ENCODE results near the gene TRABD.

Gene TRABD

DNA sequence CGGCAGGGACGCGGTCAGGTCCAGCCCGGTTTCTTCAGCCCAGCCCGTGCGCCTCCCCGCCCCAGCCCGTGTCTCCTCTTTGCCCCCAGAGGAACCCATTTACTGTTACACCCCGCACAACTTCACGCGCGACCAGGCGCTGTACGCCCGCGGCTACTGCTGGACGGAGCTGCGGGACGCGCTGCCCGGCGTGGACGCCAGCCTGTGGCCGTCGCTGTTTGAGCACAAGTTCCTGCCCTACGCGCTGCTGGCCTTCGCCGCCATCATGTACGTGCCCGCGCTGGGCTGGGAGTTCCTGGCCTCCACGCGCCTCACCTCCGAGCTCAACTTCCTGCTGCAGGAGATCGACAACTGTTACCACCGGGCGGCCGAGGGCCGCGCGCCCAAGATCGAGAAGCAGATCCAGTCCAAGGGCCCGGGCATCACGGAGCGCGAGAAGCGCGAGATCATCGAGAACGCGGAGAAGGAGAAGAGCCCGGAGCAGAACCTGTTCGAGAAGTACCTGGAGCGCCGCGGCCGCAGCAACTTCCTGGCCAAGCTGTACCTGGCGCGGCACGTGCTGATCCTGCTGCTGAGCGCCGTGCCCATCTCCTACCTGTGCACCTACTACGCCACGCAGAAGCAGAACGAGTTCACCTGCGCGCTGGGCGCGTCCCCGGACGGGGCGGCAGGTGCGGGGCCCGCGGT, 8.7 kb upstream of the TRABD start:
- no peak for TF ChIP-seq GATA2 (IDR thresholded peaks at IDR 0.05; ENCODE audit: low read depth, low read length)

DNA sequence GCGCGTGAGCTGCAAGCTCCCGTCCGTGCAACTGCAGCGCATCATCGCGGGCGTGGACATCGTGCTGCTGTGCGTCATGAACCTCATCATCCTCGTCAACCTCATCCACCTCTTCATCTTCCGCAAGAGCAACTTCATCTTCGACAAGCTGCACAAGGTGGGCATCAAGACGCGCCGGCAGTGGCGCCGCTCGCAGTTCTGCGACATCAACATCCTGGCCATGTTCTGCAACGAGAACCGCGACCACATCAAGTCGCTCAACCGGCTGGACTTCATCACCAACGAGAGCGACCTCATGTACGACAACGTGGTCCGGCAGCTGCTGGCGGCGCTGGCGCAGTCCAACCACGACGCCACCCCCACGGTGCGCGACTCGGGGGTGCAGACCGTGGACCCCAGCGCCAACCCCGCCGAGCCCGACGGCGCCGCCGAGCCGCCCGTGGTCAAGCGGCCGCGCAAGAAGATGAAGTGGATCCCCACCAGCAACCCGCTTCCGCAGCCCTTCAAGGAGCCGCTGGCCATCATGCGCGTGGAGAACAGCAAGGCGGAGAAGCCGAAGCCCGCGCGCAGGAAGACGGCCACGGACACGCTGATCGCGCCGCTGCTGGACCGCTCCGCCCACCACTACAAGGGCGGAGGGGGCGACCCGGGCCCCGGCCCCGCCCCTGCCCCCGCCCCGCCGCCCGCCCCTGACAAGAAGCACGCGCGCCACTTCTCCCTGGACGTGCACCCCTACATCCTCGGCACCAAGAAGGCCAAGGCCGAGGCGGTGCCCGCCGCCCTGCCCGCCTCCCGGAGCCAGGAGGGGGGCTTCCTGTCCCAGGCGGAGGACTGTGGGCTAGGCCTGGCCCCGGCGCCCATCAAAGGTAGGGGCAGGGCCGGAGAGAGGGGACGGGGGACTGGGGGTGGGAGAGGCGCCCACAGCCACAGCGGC, 7.9 kb upstream of the TRABD start:
- TF ChIP-seq GATA2 (IDR thresholded peaks at IDR 0.05; ENCODE audit: low read depth, low read length) (no peak), GATA3 (IDR thresholded peaks at IDR 0.05; ENCODE audit: low read depth, low read length) (no peak)

DNA sequence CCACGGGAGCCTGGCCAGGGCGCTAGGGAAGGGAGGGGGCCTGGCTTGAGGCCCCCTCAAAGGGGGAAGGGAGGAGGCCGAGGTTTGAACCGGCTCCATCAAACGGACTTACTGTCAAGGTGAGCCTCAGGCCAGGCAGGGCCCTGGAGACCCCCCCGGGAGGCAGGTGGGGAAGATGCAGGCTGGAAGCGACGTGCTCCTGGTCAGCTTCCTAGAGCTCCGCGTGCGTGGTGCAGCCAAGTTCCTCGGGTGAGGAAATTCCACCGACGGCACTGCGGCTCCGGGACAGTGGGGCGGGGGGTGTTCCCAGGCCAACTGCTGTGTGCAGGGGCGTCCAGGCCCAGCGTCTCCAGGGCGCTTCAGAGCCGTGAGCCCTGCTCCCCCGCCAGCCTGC, 7.2 kb upstream of the TRABD start:
- TF ChIP-seq GATA3 (IDR thresholded peaks at IDR 0.05; ENCODE audit: low read depth, low read length) (no peak), GATA2 (IDR thresholded peaks at IDR 0.05; ENCODE audit: low read depth, low read length) (no peak)

DNA sequence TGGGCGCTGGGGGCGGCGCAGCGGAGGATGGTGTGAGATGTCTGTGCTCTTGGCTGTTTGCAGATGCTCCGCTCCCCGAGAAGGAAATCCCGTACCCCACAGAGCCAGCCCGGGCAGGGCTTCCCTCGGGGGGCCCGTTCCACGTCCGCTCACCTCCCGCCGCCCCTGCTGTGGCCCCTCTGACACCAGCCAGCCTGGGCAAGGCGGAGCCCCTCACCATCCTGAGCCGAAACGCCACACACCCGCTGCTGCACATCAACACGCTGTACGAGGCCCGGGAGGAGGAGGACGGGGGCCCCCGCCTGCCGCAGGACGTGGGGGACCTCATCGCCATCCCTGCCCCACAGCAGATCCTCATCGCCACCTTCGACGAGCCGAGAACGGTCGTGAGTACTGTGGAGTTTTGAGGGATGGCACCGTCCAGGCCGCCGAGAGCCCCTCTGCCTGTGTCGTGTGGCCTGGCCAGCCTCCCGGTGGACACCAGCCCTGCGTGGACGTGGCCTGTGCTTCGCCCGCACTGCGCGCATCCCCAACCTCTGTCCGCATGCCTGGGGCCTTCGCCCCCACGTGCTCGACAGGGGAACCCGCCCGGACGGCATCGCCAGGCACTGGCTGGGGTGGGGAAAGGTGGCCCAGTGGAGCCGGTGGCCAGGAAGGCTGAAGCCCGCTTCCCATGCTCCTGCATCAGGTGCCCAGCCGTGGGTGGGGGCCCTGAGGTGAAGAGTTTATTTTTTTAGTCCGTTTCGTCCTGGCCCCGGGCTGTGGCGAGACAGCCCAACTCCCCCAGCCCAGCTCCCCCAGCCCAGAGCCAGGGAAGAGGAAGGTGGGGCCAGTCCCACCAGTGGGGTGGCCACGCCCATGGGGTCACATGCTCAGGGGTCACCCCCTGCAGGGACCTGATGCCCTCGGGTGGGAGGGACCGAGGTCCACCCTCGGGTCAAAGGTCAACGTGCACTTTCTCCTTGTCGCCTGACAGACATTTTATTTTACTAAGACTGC, 6.5 kb upstream of the TRABD start:
- TF ChIP-seq GATA2 (IDR thresholded peaks at IDR 0.05; ENCODE audit: low read depth, low read length) (no peak), GATA3 (IDR thresholded peaks at IDR 0.05; ENCODE audit: low read depth, low read length) (no peak)

DNA sequence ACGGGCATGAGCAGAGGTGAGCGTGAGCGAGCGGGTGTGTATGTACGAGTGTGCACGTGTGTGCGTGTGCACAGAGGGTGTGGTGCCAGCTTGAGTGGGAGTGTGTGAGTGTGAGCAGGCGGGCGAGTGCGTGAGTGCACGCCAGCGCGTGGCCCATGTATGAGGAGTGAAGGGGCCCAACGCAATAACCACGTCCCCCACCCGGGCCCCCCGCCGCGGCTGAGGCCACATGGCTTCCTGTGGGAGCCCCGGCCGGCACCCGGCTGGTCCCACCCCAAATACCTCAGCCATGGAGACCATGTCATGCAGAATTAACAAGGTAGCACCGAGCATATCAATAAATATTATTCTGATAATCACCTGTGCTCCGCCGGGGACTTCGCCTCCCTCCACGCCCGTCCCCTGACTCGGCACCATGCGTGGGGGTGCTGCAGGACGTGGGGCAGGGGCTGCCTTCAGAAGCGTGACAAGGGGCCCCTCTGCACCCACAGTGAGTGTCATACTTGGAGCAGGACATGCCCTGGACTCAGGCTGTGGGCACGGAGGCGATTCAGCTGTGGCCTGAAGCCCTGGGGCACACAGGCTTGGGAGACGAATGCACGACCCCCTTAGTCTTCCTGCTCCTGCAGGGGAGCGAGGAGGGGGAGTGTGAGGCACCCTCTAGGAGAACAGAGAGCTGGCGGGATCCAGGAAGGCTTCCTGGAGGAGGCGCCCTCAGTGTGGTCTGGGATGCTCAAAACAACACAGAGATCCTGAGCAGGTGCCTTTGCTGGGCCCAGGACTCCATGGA, 5.6 kb upstream of the TRABD start:
- TF ChIP-seq GATA3 (IDR thresholded peaks at IDR 0.05; ENCODE audit: low read depth, low read length) (no peak), GATA2 (IDR thresholded peaks at IDR 0.05; ENCODE audit: low read depth, low read length) (no peak)

DNA sequence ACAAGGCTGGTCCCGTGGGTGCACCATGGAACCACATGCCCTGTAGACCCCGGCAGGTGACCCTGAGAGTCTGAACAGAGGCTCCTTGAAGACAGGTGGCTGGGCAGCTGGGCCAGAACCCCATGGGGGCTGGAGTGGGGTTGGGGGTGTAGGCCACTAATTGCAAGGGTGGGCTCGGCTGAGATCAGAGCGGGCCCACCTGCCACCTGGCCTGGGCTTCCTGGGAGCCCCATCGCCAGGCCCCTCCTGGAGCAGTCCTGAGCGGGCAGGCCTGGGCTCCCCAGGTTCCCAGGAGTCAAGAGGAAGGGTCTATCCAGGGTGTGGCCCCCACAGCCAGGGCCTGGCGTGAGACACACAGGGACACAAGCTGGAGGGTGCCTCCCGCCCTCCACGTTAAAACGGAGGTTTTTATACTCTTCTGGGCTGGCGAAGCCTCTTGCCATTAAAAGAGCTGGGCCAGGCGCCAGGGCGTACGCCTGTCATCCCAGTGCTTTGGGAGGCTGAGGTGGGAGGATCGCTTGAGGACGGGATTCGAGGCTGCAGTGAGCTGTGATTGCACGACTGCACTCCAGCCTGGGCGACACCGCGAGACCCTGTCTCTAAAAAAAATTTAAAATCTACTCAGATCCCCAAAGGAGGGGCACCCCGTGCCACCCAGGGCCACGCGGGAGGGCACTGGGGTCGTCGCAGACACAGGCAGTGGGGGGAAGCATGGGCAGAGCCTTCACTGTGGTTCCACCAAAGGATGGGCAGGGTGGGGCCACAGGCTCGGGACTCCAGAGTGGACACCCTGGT, 4.8 kb upstream of the TRABD start:
- TF ChIP-seq GATA2 (IDR thresholded peaks at IDR 0.05; ENCODE audit: low read depth, low read length) (no peak), GATA3 (IDR thresholded peaks at IDR 0.05; ENCODE audit: low read depth, low read length) (no peak)

DNA sequence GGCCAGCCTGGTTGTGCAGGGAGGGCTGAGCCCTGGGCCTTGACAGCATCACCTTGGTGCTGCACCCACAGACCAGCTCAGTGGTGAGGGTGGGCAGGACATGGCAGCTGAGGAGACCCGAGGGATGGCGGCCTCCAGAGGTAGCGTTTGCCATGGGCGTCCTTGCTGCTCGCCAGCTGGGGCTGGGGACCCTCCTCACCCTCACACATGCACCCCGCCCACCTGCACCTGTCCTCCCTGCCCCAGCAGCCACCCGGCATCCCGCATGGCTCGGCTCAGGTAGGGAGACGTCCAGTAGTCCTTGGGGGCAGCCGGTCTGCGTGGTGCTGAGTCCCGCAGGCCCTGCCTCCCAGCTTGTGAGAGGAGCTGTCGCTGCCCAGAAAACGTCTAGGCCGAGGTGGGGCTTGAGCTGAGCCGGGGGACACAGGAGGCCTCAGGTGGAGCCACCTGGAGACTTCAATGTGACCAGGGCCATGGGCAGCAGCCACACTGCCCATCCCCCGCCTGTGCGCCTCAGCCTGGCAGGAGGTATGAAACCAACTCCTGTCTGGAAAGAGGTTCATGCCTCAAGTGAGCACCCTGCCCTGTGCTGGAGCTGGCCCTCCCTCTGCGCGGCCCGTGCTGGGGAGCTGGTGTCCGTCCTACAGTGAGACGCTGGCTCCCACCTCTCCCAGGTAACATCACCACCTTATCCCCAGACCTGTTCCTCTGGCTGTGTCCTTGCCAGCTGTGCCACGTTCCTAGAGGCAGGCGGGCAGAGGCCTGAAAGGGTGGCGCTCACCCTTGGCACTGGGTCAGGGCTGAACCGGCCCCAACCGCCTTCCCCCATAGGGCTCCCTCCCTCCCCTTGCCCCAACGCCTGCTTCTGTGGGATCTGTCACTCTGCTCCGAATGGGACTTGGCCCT, 3.3 kb upstream of the TRABD start:
- TF ChIP-seq GATA2 (IDR thresholded peaks at IDR 0.05; ENCODE audit: low read depth, low read length) (no peak), GATA3 (IDR thresholded peaks at IDR 0.05; ENCODE audit: low read depth, low read length) (no peak)

DNA sequence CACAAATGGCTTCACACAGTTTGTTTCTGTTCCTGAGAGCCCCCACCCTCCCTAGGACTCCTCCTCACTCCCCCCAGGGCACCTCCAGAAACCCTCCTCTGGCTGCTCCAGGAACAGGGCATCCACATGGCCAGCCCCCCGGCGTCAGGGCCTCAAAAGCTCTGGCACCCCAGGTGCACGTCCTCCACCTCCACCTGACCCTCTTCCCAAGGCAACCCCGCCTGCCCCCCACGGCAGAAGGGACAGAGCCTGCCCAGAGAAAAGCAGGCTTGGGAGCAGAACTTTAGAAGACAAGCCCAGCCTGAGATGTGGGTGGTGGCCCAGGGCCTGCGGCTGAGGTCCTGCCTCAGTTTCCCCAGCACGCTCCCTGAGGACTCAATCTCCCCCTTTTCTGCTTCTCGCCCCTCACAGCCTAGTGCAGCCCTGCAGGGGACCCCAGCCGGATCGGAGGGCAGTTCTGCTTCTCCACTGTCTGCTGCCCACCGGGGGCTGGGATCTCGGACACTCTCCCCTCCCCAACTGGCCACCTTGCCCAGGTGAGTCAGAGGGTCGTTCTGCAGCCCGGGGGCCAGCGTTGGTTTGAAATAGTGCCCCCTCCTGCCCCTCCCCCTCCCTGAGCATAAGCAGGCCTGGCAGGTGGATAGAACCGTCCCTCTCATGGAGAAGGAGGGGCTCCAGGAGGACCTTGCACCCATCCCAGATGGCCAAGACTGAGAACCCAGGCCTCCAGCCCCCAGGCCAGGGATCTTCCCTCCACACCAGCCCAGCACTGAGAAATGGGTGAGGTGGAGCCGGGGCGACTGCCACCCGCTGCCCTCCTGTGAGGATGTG, 2.4 kb upstream of the TRABD start:
- TF ChIP-seq GATA2 (IDR thresholded peaks at IDR 0.05; ENCODE audit: low read depth, low read length) (no peak), GATA3 (IDR thresholded peaks at IDR 0.05; ENCODE audit: low read depth, low read length) (no peak)

DNA sequence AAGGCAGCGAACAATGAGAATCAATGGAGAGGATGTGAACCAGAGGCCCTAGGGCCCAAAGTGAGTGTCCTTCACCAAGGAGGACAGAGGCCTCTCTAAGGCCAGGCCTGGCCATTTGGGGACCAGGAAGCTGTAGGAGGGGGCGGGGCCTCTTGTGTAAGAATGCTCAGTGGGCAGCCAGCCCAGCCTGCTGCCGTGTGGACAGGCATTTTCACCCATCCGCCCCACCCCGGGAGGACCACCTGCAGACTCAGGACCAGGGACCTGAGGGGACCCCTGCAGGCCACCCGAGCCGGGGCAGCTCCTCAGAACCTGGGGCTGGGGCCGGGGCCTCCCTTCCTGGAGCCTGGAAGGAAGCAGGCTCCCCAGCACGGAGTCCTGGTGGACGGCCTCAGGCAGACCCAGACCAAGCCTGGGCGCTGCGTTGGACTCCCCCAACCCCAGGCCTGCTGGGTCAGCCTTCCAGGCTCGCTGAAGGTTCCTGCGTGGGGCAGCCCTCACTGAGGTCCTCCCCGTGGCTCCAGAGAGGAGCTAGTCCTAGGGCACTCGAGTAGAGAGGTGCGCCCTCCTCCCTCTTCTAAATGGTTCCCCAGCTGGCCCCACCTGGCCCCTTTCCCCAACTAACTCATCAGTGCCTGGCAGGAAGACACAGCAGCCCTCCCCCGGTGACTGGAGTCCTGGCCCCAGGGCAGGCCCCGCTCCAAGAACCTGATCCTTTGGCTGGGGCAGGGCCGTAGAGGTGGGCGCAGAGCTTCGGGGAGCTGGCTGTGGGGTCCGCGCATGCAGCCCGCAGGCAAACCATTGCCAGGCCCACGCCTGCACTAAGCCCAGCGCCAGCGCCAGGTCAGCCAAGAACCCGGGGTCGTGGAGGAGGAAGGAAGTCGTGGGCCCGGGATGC, 1.5 kb upstream of the TRABD start:
- TF ChIP-seq GATA2 (IDR thresholded peaks at IDR 0.05; ENCODE audit: low read depth, low read length) (no peak), GATA3 (IDR thresholded peaks at IDR 0.05; ENCODE audit: low read depth, low read length) (no peak)

DNA sequence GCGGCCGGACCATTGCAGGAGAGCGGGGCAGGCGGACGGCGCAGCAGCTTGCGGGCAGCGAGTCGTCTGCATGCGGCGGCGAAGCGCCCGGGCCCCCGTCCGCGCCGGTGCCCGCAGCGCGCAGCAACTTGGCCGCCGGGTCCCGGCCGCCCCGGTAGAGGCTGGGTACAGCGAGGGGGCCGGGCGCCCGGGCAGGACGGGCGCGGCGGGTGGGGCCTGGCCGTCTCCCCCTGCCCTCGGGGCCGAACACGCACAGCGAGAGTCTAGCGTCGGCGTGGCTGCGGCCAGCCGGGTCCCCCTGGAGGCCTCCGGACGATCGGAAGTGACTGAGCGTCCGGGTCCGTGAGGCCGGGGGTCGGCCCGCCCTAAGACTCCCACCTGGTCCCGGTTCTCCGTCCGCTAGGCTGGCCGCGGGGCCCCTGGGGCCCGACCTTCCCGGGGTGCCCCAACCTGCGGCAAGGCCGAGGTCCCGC, 775 bp upstream of the TRABD start:
- TF ChIP-seq GATA3 (IDR thresholded peaks at IDR 0.05; ENCODE audit: low read depth, low read length) (no peak), GATA2 (IDR thresholded peaks at IDR 0.05; ENCODE audit: low read depth, low read length) (no peak)

Data from SH-SY5Y (cell line).